HG03565 (cell line): ENCODE measurements around the gene PLK2.

Experiments used
- ATAC-seq: cut with Tn5 transposase; IDR thresholded peaks from one replicate; pipeline ENCODE4 v1.9.1; 2021; ENCODE audit warnings: mild to moderate bottlenecking, moderate library complexity; ENCODE audit not compliant: unreplicated experiment

PLK2 gene

GRCh38 chr5:58451732-58452565 lies 7.9 kb downstream of the PLK2 start:
- no peak for ATAC-seq

- no peak for ATAC-seq
These were observed 8.9 kb downstream of the PLK2 start for GRCh38 chr5:58450811-58451629.

- no peak for ATAC-seq
These were observed 9.9 kb downstream of the PLK2 start for GRCh38 chr5:58450018-58450417.

- no peak for ATAC-seq
These were observed 12.7 kb downstream of the PLK2 start for GRCh38 chr5:58447226-58447625.

- ATAC-seq: no peak
These were observed 13.9 kb downstream of the PLK2 start for GRCh38 chr5:58446024-58446423.

GRCh38 chr5:58444805-58445204 lies 15.1 kb downstream of the PLK2 start:
- ATAC-seq: no peak

- ATAC-seq: no peak
These were observed 18.9 kb downstream of the PLK2 start for GRCh38 chr5:58440901-58441460.

- no peak for ATAC-seq
These were observed 20.7 kb downstream of the PLK2 start for GRCh38 chr5:58439094-58439644.

GRCh38 chr5:58437661-58438060 lies 22.2 kb downstream of the PLK2 start:
- ATAC-seq: no peak

- ATAC-seq: no peak
These were observed 28.1 kb downstream of the PLK2 start for GRCh38 chr5:58431832-58432231.

- no peak for ATAC-seq
These were observed 47.0 kb downstream of the PLK2 start for GRCh38 chr5:58412932-58413331.

- ATAC-seq: no peak
These were observed 47.8 kb downstream of the PLK2 start for GRCh38 chr5:58412081-58412480.

- no peak for ATAC-seq
These were observed 48.5 kb downstream of the PLK2 start for GRCh38 chr5:58411372-58411771.

GRCh38 chr5:58410441-58410840 lies 49.4 kb downstream of the PLK2 start:
- no peak for ATAC-seq

GRCh38 chr5:58407042-58407719 lies 52.7 kb downstream of the PLK2 start:
- no peak for ATAC-seq

GRCh38 chr5:58406394-58406793 lies 53.5 kb downstream of the PLK2 start:
- no peak for ATAC-seq

GRCh38 chr5:58405175-58405574 lies 54.7 kb downstream of the PLK2 start:
- ATAC-seq: no peak

GRCh38 chr5:58404734-58405133 lies 55.2 kb downstream of the PLK2 start:
- ATAC-seq: no peak
